CD4-positive, alpha-beta T cell treated with Interleukin-10 for 1 hour (primary cell): ENCODE measurements around the gene CCNI2.

Experiments
- DNase-seq: peaks from one replicate; pipeline ENCODE4 v3.0.0-alpha.2; 2020

CCNI2 gene

DNA sequence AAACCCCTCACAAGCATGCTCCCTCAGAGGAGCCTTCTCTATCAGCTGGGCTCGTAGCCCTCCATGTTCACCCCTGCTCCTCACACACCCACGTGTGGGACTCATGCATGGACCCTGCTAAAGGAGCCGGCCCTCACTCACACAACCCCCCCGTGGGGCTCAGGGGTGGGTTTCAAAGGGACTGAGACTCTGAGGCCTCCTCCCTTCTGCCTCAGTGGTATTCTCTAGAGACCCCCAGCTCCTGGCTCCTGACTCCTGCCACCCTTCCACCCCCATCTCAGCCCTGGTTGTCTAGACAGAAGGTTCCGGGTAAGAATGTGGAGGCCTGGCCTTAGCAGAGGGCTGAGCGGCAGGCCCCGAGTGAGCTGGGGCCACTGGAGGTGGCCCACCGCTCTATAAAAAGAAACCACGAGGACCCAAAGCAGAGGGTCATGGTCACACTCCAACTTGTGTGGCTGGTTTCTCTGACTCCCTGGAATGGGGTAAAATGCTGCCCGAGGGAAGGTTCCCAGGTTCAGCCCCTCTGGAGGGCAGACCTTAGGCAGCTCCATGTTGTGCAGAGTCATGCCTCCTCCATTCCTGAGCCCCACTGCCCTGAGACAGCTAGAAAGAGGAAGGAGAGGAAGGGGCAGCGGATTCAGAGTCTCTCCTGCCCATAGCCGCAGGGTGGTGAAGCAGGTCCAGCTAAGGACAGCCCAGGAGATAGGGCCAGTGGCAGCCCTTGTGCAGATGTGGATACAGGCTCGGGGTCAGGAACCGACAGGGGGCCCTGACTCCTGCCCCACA is 19.0 kb downstream of the CCNI2 start:
- no peak for DNase-seq

- no peak for DNase-seq
Observed at GRCh38 chr5:132766806-132767055, 19.5 kb downstream of the CCNI2 start.

DNA sequence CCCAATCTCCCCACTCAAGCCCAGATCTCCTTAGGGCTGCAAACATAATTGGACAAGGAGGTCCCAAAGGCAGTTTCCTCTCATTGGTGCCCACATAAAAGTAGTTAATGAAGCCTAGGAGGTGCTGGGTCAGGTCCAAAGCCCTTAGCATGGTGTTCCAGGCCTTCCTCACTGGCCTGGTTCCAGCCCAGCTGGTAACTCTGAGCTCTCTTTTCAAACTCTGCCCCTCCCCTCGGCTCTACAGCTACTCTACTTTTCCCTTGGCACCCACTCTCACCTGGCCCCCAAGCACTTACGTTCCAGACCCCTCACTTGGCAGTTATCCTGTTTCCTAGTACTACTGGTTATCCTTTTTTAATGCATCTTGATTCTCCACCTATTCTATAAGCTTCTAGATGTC is 19.9 kb downstream of the CCNI2 start:
- DNase-seq: no peak

- DNase-seq: no peak
Observed at GRCh38 chr5:132768485-132768868, 21.3 kb downstream of the CCNI2 start.

DNA sequence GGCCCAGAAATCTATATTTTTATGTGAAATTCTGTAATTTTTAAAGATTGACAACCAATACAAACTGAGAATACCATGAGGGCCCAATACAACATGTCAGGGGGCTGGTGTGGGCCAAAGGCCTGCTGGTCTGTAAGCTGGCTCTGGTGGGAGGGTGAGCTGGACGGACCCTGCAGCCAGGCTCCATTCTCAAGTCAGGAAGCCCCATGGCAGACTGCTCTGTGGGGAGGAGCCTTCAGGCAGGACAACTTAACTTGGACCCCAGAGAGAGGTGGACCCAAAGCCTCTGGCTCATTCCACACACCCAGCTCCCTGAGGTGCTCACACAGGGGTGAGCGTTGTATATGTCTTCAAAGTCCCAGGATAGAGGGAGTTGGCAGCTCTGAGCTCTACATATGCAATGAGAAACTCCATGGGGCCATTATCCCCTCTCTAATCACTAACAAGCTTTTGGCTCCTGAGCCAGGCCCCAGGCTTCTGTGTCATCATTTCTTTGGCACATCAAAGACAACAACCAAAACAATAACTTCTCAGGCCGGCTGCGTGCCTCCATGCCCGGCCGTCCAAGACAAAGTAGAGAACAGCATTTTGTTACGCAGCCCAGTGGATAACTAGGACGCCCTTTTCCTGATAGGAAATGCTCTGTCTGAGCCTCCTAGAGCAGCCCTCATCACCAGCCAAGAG is 23.4 kb downstream of the CCNI2 start:
- no peak for DNase-seq

GRCh38 chr5:132771503-132771998 is 24.3 kb downstream of the CCNI2 start:
- DNase-seq: no peak

DNA sequence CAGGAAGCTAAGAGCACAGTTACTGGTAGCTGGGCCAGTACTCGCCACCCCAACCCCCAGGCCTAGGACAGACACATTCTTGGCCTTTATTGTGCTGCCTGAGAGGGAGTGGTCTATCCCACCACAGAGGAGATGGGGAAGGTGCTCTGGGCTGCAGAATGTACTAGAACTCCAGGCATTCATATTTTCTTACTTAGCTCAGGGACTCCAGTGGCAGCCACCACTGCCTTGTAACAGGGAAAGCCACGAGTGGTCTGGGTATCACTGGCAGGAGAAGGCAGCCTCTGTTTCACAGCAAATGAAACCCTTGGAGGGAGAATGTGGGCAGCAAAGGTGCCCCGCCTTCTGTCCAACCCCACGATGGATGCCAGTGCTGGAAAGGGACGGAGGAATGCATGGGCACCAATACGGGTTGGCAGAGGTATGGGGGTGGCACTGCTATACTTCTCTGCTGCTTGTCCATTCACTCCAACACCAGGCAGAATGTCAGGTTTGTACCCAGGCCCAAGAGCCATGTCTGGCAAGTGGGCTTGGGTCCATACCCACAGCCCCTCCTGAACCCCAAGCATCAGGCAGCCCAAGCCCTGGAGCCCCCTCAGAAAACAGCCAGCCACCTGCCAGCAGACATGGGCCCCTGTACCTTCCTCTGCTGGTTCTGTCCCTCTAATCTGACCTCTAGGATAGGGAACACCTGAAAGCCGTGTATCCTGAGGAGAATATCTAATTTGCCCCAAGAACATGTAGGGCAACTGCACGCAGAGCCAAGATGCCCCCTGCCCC is 25.3 kb downstream of the CCNI2 start:
- no peak for DNase-seq

- no peak for DNase-seq
Observed at GRCh38 chr5:132773114-132773513, 25.9 kb downstream of the CCNI2 start.

DNA sequence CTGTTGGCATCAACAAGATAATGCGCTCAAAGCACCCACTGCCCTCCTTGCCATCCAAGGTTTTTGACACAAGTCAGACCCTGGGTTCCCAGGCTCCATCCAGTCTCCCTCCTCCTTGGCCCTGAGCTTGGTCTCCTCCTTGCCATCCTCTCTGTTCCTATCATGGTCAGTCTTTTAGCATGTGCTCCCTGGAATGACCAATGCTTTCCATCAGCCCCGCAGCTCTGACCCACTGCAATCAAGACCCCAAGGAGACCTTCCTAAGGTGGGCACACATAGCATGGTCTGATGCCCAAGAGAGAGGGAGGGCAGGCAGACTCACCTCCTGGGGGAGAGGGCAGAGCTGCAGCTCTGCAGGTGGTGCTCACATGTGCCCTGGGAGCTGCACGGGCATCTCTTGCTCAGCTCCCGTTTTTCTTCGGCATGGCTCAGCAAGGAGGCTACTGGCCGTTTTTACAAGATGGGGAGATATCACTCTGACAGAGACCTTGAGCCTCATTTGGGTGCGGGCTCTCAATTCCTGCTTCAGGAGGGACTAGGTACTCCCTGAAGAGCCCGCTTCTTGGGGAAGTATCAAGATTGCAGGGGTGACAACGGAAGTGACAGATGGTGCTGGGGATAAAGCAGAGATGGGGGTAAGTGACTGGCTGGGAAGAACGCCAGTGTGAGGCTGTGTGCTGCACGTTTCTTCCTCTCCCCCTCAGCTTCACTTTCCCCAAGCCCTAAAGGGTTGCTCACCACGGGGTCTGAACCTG is 26.6 kb downstream of the CCNI2 start:
- DNase-seq: no peak

GRCh38 chr5:132774406-132774805 is 27.2 kb downstream of the CCNI2 start:
- no peak for DNase-seq

GRCh38 chr5:132774896-132775295 is 27.7 kb downstream of the CCNI2 start:
- DNase-seq: no peak

DNA sequence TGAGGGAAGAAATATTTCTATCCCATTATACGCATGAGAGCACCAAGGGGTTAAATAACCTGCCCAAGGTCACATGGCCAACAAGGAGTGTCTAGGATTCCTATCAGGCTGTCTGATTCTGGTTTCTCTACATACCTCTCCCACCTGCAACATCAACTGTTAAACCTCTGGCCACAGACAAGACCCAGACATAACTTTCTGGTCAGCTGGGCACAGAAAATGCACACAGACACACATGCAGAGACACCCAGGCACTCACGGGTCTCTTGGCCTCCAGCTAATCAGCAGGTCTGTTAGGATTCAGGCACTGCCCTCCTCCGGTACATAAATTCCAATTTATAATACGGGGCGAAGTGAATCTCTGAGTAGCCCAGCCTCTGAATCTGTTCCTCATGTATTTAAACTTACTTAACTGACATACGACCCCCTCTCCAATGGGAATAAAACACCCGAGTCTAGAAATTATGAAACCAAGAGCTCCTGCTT is 28.3 kb downstream of the CCNI2 start:
- no peak for DNase-seq

DNA sequence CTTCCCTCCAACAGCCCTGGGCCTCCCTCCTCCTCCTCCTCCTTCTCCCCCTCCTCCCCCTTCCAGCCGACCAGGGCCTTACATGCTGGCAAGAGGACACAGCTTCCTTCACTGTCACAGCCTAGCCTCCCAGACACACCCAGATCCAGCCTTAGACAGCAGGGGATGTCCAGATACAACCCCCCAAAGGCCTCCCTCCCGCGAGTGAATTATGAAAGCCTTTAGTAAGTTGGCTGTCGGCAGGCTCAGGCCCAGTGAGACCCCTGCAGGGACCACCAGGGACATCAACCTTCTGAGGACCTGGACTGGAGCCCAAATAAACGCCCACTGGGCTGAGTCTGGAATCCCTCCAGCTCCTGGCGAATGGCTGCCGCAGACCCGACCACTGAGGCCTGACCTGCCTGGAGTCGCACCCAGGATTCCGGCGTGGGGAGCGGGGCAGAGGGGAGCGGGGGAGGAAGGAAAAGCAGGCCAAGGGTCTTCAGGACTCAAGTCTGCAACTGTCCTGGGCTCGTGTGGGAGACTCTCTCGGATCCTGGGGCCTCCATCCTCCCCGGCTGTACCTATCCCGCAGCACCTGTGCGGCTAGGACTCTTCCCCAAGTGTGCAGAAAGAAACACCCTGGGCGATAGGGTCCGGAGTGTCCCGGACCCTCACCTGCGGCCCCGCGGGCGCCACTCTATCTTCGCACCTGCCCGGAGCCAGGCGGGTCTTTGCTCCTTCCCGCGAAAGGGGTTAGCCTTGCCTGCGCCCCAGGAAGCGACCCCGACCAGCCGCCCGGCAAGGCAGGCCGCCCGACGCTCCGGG is 29.1 kb downstream of the CCNI2 start:
- no peak for DNase-seq

DNA sequence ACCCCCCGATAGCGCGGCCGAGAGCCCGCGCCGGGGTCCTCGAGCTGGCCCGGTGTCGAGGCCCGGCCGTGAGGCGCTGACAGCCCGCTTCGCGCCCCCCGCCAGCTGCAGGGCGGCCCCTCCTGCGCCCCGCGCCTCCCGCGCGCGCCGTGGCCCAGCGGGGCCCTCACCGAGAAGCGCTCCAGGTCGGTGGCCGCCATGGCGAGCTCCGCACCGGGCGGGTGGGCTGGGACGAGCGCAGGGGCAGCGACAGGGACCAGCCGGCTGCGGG is 29.6 kb downstream of the CCNI2 start:
- no peak for DNase-seq

- DNase-seq: peak; percentile 52
Observed at GRCh38 chr5:132777209-132778069, 30.2 kb downstream of the CCNI2 start, which contains the start of gene SEPTIN8. SEPTIN8 (minus strand) TSS chr5:132777239; CDS start chr5:132777137, 102 bp downstream.

DNA sequence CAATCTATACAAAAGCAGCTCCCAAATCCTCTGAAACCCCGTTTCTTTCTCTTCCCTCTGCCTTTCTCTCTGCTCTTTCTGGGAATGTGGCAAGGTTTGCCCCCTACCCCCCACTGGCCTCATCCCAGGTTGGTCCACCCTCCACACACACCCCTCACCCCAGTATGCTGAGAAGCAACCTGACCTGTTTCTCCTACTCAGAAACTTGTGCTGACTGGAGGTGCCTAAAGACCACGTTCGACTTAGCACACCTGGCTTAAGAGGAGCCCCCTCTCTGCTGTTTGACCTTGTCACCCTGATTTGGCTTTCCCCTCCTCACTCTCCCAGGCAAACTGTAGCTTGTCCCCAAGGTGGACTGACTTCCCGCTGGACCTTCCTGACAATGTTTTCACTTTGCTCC is 30.9 kb downstream of the CCNI2 start:
- DNase-seq: no peak

- no peak for DNase-seq
Observed at GRCh38 chr5:132778856-132779255, 31.6 kb downstream of the CCNI2 start.

DNA sequence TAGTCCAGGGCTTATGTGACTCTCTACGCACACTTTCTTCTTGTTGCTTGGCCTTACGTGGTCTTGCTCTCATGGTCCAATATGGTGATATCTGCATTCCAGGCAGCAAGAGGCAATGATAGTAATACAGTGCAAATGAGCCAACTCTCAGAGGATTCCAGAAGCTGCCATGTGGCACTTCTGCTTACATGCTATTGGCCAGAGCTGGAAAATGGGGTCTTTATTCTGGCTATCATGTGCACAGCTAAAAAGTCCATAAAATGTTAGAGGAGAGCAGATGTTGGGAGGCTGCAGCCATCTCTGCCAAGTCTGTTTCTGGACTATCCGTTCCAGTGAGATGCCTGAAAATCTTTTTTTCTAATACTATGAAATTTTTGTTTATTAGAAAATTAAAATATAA is 32.7 kb downstream of the CCNI2 start:
- DNase-seq: no peak

DNA sequence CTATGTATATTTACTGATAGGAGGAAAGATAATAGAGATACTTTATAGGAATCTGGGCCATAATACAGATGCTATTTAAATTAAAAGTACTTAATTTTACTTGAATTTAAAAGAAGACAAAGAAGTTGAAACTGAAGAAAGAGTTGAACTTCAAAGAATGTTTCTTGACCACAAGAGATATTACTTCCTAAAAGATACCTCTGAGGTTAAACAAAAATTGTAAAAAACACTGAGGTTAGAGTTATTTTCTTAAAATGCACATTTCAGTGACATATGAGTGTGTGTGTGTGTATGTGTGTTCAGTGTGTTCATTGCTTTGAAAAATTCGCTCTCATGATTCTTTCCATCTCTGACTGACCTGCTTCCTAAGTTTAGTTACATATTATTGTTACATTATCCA is 33.4 kb downstream of the CCNI2 start:
- DNase-seq: no peak

DNA sequence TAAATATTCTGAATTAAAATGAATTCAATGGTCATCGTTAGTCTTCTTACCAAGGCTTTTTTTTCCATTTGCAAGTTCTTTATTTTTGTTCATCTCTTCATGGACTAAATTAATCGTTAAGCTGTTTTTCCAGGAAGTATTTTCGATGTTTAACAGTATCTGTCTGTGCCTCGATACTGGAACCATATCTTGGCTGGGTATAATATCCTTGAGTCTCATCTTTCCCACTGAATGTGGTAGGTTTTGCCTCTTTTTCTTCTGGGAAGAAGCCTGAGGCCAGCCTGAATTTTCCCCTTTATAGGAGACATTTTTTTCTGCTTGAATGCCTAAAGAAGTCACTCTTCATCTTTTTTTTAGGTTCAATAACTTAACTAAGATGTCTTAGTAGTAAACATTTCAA is 33.8 kb downstream of the CCNI2 start:
- no peak for DNase-seq

DNA sequence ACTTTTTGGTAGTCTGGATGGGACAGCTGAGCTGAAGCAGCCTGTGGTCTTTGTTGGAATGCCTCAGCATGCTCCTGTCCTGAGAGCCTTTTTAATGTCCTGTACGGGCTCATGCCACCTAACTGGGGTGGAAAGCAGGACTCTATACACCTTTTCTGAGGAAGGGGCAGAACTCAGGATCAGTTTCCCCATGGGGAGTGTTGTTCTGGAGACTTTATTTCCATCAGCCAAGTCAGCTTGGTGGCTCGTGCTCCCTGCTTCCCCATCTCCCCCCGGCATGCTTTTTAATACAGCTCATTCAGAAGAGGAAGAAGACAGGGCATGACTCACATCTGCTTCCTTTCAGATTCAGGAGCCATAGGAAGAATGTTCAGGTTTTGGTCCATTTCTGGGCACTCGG is 34.9 kb downstream of the CCNI2 start:
- no peak for DNase-seq
